ENCODE measurements around the gene SH3YL1. TPM values are rescaled to one million over a fixed set of nuclear protein-coding genes. Genes with fewer than 3 reads are reported as not detected.

SH3YL1 gene
- total and polyA plus RNA-seq, 2 experiments from 2014 or later = 35.6 to 45.8 TPM

DNA sequence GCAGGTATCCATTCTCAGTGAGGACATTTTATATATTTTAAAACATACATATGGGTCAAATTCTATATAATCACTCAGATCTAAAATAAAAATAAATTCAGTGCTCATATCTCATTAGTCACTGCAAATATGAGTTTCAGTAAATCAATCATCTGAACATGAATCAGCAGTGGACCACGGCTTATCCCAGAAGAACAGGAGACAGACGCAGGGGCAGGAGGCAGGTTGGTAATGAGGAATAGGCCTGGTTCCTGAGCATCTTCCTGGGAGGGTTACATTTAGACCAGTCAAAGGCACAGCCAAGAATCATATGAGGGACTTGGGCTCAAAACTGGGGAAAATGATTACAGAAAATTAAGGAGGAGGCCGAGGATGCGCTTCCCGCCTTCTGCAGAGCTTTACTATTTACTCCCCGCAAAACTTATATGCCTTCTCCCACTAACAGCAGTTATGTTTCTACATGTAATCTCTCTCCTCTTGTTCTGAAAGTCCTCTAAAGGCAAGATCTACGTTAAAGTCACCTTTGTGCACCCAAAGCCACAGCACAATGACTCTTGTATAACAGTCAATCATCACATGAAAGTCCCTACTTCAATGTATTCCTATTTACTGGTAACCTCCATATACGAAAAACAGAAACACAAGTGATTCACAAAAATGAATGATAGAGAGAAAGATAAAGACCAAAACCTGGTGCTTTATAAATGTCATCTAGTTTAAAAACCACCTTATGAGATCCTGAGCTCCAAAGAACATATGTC lies 35.1 kb downstream of the SH3YL1 start:
- TF ChIP-seq ZNF331 (CRISPR knock-in tag; IDR thresholded peaks at IDR 0.05; ENCODE audit: low read depth) (no peak), ZNF114 (CRISPR knock-in tag; IDR thresholded peaks at IDR 0.05) (no peak), JUNB (IDR thresholded peaks at IDR 0.05; ENCODE audit: unreplicated experiment) (no peak), EZH2phosphoT487 (IDR thresholded peaks at IDR 0.05; ENCODE audit: unreplicated experiment) (no peak), POLR2AphosphoS5 (IDR thresholded peaks at IDR 0.05; ENCODE audit: low read depth) (no peak), EZH2 (IDR thresholded peaks at IDR 0.05; ENCODE audit: low read depth, unreplicated experiment) (no peak), NANOG (IDR thresholded peaks at IDR 0.05; ENCODE audit: borderline replicate concordance) (no peak), STAT1 (IDR thresholded peaks at IDR 0.05; ENCODE audit: unreplicated experiment) (no peak)
- TF ChIP-seq, protein P1, sequence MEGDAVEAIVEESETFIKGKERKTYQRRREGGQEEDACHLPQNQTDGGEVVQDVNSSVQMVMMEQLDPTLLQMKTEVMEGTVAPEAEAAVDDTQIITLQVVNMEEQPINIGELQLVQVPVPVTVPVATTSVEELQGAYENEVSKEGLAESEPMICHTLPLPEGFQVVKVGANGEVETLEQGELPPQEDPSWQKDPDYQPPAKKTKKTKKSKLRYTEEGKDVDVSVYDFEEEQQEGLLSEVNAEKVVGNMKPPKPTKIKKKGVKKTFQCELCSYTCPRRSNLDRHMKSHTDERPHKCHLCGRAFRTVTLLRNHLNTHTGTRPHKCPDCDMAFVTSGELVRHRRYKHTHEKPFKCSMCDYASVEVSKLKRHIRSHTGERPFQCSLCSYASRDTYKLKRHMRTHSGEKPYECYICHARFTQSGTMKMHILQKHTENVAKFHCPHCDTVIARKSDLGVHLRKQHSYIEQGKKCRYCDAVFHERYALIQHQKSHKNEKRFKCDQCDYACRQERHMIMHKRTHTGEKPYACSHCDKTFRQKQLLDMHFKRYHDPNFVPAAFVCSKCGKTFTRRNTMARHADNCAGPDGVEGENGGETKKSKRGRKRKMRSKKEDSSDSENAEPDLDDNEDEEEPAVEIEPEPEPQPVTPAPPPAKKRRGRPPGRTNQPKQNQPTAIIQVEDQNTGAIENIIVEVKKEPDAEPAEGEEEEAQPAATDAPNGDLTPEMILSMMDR (conservative IDR thresholded peaks at IDR 0.05; ENCODE audit: low read depth in 2 of 2) = no peak
- TF ChIP-seq, protein P2, sequence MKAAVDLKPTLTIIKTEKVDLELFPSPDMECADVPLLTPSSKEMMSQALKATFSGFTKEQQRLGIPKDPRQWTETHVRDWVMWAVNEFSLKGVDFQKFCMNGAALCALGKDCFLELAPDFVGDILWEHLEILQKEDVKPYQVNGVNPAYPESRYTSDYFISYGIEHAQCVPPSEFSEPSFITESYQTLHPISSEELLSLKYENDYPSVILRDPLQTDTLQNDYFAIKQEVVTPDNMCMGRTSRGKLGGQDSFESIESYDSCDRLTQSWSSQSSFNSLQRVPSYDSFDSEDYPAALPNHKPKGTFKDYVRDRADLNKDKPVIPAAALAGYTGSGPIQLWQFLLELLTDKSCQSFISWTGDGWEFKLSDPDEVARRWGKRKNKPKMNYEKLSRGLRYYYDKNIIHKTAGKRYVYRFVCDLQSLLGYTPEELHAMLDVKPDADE (IDR thresholded peaks at IDR 0.05) = no peak
- TF ChIP-seq, protein P3, sequence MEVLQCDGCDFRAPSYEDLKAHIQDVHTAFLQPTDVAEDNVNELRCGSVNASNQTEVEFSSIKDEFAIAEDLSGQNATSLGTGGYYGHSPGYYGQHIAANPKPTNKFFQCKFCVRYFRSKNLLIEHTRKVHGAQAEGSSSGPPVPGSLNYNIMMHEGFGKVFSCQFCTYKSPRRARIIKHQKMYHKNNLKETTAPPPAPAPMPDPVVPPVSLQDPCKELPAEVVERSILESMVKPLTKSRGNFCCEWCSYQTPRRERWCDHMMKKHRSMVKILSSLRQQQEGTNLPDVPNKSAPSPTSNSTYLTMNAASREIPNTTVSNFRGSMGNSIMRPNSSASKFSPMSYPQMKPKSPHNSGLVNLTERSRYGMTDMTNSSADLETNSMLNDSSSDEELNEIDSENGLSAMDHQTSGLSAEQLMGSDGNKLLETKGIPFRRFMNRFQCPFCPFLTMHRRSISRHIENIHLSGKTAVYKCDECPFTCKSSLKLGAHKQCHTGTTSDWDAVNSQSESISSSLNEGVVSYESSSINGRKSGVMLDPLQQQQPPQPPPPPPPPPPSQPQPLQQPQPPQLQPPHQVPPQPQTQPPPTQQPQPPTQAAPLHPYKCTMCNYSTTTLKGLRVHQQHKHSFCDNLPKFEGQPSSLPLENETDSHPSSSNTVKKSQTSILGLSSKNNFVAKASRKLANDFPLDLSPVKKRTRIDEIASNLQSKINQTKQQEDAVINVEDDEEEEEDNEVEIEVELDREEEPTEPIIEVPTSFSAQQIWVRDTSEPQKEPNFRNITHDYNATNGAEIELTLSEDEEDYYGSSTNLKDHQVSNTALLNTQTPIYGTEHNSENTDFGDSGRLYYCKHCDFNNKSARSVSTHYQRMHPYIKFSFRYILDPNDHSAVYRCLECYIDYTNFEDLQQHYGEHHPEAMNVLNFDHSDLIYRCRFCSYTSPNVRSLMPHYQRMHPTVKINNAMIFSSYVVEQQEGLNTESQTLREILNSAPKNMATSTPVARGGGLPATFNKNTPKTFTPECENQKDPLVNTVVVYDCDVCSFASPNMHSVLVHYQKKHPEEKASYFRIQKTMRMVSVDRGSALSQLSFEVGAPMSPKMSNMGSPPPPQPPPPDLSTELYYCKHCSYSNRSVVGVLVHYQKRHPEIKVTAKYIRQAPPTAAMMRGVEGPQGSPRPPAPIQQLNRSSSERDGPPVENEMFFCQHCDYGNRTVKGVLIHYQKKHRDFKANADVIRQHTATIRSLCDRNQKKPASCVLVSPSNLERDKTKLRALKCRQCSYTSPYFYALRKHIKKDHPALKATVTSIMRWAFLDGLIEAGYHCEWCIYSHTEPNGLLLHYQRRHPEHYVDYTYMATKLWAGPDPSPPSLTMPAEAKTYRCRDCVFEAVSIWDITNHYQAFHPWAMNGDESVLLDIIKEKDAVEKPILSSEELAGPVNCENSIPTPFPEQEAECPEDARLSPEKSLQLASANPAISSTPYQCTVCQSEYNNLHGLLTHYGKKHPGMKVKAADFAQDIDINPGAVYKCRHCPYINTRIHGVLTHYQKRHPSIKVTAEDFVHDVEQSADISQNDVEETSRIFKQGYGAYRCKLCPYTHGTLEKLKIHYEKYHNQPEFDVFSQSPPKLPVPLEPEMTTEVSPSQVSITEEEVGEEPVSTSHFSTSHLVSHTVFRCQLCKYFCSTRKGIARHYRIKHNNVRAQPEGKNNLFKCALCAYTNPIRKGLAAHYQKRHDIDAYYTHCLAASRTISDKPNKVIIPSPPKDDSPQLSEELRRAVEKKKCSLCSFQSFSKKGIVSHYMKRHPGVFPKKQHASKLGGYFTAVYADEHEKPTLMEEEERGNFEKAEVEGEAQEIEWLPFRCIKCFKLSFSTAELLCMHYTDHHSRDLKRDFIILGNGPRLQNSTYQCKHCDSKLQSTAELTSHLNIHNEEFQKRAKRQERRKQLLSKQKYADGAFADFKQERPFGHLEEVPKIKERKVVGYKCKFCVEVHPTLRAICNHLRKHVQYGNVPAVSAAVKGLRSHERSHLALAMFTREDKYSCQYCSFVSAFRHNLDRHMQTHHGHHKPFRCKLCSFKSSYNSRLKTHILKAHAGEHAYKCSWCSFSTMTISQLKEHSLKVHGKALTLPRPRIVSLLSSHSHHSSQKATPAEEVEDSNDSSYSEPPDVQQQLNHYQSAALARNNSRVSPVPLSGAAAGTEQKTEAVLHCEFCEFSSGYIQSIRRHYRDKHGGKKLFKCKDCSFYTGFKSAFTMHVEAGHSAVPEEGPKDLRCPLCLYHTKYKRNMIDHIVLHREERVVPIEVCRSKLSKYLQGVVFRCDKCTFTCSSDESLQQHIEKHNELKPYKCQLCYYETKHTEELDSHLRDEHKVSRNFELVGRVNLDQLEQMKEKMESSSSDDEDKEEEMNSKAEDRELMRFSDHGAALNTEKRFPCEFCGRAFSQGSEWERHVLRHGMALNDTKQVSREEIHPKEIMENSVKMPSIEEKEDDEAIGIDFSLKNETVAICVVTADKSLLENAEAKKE (CRISPR knock-in tag; IDR thresholded peaks at IDR 0.05) = no peak
- H3K4me2 ChIP-seq = no peak overlapping the region
- ATAC-seq = no peak
- H3K27me3 ChIP-seq (ENCODE audit: insufficient read depth) = no peaks in the 10 kb centered on the region
- no peak overlapping the region for H3K27ac ChIP-seq (ENCODE audit: low read depth)
- no peak for DNase-seq (ENCODE audit: low spot score)
- H3K36me3 ChIP-seq (ENCODE audit: insufficient read depth) = peaks cover 5% of the 10 kb centered on the region; the same call in 1 of the 2 replicates
- peaks cover 21% of the 10 kb centered on the region; the same call in 2 of the 3 replicates for H3K36me3 Mint-ChIP-seq (ENCODE audit: low read depth)
- H3K4me1 ChIP-seq (ENCODE audit: insufficient read depth) = peaks cover 12% of the 10 kb centered on the region
- H3K79me2 ChIP-seq (replicated peaks; ENCODE audit: insufficient read depth) = no peaks in the 10 kb centered on the region
- H4K20me1 ChIP-seq (replicated peaks; ENCODE audit: insufficient read depth) = no peaks in the 10 kb centered on the region
- no peaks in the 10 kb centered on the region for H3K9me3 Mint-ChIP-seq
- no peak overlapping the region for H3K27ac Mint-ChIP-seq
- no peaks in the 10 kb centered on the region for H3K9me2 ChIP-seq (ENCODE audit: insufficient read depth)
- H3K27me3 Mint-ChIP-seq (ENCODE audit: insufficient read depth, low read depth, poor library complexity) = no peaks in the 10 kb centered on the region
- H3F3A ChIP-seq (replicated peaks; ENCODE audit: low read depth) = no peaks in the 10 kb centered on the region
- no peak overlapping the region for H3K4me3 ChIP-seq
- H3K4me3 Mint-ChIP-seq = no peak overlapping the region
- peaks cover 18% of the 10 kb centered on the region for H3K4me1 Mint-ChIP-seq
- no peak overlapping the region for H2AFZ ChIP-seq
